ENCODE data around the gene PDE4D.
"Not testable (repeated sequence)": the region's sequence is repeated elsewhere in the genome, so short reads cannot be mapped to it uniquely, and the experiment has no call there.

Gene PDE4D

GRCh38 chr5:59394956-59395355 lies 498.6 kb downstream of the PDE4D start:
- DNase-seq = not testable (repeated sequence)

GRCh38 chr5:59393585-59394420 lies 499.7 kb downstream of the PDE4D start:
- no peak for DNase-seq

- no peak for DNase-seq
Measured at GRCh38 chr5:59391576-59391975, 501.9 kb downstream of the PDE4D start.

GRCh38 chr5:59390989-59391388 lies 502.5 kb downstream of the PDE4D start:
- DNase-seq = no peak

- no peak for DNase-seq
Measured at GRCh38 chr5:59390074-59390659, 503.4 kb downstream of the PDE4D start.

GRCh38 chr5:59387127-59387526 lies 506.4 kb downstream of the PDE4D start:
- no peak for DNase-seq

GRCh38 chr5:59385700-59386099 lies 507.8 kb downstream of the PDE4D start:
- no peak for DNase-seq

- DNase-seq = no peak
Measured at GRCh38 chr5:59380350-59380951, 513.1 kb downstream of the PDE4D start.

- DNase-seq = not testable (repeated sequence)
Measured at GRCh38 chr5:59374036-59374435, 519.5 kb downstream of the PDE4D start.

GRCh38 chr5:59371525-59372127 lies 521.9 kb downstream of the PDE4D start:
- no peak for DNase-seq

GRCh38 chr5:59368951-59369350 lies 524.6 kb downstream of the PDE4D start:
- no peak for DNase-seq

GRCh38 chr5:59367791-59368394 lies 525.6 kb downstream of the PDE4D start:
- DNase-seq = peak; percentile 23

- no peak for DNase-seq
Measured at GRCh38 chr5:59366784-59367183, 526.7 kb downstream of the PDE4D start.

GRCh38 chr5:59362438-59362837 lies 531.1 kb downstream of the PDE4D start:
- no peak for DNase-seq

GRCh38 chr5:59361454-59361853 lies 532.1 kb downstream of the PDE4D start:
- DNase-seq = no peak

GRCh38 chr5:59360130-59360555 lies 533.4 kb downstream of the PDE4D start:
- DNase-seq = no peak

- DNase-seq = no peak
Measured at GRCh38 chr5:59358005-59358861, 535.3 kb downstream of the PDE4D start.

GRCh38 chr5:59357381-59357977 lies 536.0 kb downstream of the PDE4D start:
- DNase-seq = no peak

GRCh38 chr5:59356813-59357380 lies 536.6 kb downstream of the PDE4D start:
- DNase-seq = no peak

- no peak for DNase-seq
Measured at GRCh38 chr5:59354811-59355210, 538.7 kb downstream of the PDE4D start.

GRCh38 chr5:59354274-59354673 lies 539.3 kb downstream of the PDE4D start:
- no peak for DNase-seq

All from activated T-cell treated with anti-CD3 and anti-CD28 coated beads, Interleukin-2, amount 50 U/mL, for 1 hour (primary cell).